Esophagus muscularis mucosa (tissue), 4 donors: ENCODE results near the gene SENP7.
"Not testable (repeated sequence)": the region's sequence is repeated elsewhere in the genome, so short reads cannot be mapped to it uniquely, and the experiment has no call there.

Experiments
- CTCF ChIP-seq, 3 experiments: fragments of 200-600 bp in 2 of 3; fragments of 450-650 bp in 1 of 3; sonication (generic) in 2 of 3; IDR thresholded peaks; one replicate each; pipeline ENCODE4 v1.5.1; 2017 to 2019; ENCODE audit warnings: antibody characterized with exemption in 3 of 3, mild to moderate bottlenecking in 2 of 3, moderate library complexity in 1 of 3
- EP300 ChIP-seq: sonication (generic); formaldehyde crosslinking; IDR thresholded peaks from one replicate; pipeline ENCODE4 v1.6.1; 2017; ENCODE audit warnings: antibody characterized with exemption
- POLR2A ChIP-seq: fragments of 450-650 bp; IDR thresholded peaks from one replicate; pipeline ENCODE4 v1.6.1; 2017; ENCODE audit warnings: antibody characterized with exemption, moderate library complexity, mild to moderate bottlenecking, low read depth
- POLR2AphosphoS5 ChIP-seq, 2 donors: sonication (generic); formaldehyde crosslinking; IDR thresholded peaks; one replicate each; pipeline ENCODE4 v1.6.1; 2017; ENCODE audit warnings: antibody characterized with exemption in 2 of 2

- not testable (repeated sequence) for TF ChIP-seq CTCF (IDR thresholded peaks at IDR 0.05); POLR2AphosphoS5 (IDR thresholded peaks at IDR 0.05); POLR2A; EP300
Observed at GRCh38 chr3:101308147-101308772, 204.8 kb downstream of the SENP7 start.
